ENCODE measurements around the gene KRT31.
"Not testable (repeated sequence)": the region's sequence is repeated elsewhere in the genome, so short reads cannot be mapped to it uniquely, and the experiment has no call there.

KRT31 gene

DNA sequence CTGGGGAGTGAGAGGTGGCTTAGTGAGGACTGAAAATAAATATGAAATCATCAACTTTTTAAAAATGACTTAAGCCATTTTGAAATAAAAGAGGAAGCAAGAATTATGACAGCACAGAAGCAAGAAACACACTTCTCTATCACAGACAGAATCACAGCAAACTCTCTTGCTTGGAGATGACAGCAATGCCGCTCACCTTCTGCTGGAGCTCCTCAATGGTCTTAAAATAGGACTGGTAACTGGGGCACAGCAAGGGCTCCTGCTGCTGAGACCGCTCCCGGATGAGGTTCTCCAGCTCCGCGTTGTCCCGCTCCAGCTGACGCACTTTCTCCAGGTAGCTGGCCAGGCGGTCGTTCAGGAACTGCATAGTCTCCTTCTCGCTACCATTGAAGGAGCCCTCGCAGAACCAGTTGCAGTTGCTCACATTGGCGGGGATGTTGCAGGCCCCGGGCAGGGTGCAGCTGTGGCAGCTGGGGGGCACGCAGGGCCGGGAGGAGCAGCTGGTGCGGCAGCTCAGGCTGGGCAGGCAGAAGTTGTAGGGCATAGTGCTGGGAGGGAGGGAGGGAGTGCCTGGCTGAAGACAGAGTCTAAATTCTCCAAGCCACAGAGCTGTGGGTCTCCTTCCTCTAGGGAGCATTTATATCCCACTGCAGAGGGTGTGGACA, at the start of gene KRT31:
KRT31 (minus strand) TSS at position 613 of the 665 bp plus-strand sequence; CDS start at position 544, 69 bp downstream.
- no peak for DNase-seq

DNA sequence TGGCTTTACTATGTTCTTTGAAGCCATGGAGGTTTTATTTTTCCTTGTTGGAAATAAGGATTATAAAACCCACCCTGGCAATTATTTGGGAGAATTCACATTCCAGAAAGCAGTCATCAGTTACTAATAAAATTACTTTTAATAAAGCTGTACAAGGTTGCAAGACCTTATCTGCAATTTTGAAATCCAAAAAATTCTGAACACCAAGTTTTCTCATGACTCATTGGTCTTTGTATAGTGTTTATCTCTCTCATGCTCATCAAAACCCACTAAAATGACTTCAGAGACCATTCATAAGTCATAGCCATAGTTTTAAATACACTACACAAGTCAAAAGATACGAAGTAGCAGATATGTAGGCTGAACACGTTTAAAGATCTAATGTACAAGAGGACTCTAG, 49.4 kb upstream of the KRT31 start:
- DNase-seq: no peak

DNA sequence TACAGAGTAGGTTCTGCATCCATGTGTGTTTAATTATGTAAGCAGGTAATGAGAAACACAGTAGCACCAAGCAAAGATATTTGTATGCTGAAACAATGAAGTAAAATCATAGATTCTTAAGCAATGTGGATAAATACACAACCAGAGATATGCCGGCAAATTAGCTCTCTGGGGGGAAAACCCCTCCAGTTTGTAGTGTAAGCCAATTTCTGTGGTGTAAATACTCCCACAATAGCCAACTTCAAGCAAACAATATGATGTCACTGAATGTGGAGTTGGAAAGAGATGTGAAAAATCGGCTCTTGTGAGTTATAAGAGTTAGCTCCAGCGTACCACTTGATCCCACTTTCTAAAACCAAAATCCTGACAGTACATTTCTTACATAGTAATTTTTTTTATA, 47.2 kb upstream of the KRT31 start:
- no peak for DNase-seq

DNA sequence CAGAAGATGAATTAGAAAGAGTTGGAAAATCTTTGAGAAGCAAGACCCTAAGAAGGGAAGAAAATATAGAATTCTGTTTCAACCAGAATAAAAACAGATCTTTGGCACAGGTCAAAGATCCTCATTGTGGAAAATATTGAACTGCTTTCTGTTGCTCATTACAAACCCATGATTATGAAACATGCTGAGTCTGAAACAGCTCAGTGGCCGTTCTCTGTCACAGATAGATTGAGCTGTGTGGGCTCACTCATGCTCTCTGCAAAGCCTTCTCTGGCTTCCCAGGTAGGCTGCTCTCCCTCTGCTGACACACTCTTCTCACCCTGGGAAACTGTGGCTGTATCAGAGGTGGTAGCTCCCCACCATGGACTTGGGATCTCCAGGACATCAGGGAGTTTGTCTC, 46.8 kb upstream of the KRT31 start:
- no peak for DNase-seq

DNA sequence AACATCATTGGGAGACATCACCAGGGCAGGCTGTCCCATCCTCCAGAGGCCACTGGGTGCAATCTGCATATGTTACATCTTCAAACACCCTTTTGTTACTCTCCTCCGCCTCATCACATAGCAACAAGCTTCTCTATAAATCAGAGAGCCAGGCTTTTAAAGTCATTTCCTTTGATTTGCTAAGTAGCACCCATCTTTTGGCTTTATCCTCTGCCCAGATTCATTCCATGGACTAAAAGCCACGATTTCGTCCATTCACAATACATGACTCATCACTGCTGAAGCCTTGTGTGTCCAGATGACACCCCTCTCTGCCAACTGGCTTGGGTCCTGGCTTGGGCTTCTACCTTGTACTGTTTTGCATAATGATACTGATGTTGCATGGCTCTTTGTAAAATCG, 45.3 kb upstream of the KRT31 start:
- DNase-seq: no peak

DNA sequence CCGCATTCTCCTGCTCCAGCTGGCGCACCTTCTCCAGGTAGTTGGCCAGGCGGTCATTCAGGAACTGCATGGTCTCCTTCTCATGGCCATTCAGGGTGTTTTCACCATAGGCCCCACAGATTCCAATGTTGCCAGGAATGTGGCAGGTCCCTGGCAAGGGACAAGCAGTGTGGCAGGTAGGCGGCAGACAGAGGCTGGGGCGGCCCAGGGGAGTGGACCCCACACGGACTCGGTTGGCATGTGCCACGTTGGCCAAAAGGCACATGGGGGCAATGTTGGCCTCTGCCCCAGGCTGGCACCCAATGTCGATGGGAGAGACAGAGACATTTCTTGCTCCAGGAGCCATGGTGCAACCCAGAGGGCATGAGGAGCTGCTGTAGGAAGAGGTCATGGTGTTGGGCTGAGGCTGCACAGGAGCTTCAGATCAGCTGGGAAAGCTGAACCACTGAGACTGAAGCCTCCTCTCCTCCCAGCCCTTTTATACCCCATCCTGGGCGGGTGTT, 43.2 kb upstream of the KRT31 start, which contains the start of gene KRT38:
KRT38 (minus strand) TSS at position 453 of the 503 bp plus-strand sequence; CDS start at position 391, 62 bp downstream.
- no peak for DNase-seq

DNA sequence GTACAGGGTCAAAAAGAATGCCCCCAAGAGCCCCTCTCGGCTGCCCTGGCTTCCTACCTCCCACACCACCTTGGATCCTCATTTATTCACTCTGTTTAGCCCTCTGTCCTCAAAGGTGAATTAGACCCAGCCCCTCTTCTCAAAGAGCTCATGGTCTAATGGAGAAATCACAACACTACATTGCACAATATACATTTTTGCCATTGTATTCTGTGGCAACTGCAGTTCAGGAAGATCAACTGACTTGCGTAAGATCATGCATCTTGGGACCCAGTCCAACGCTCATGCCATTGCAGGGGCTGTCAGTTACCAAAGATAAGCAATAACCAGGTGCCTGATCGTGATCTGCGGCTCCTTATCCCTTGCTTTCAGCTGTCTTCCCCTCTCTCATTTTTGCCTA, 42.0 kb upstream of the KRT31 start:
- DNase-seq: no peak

DNA sequence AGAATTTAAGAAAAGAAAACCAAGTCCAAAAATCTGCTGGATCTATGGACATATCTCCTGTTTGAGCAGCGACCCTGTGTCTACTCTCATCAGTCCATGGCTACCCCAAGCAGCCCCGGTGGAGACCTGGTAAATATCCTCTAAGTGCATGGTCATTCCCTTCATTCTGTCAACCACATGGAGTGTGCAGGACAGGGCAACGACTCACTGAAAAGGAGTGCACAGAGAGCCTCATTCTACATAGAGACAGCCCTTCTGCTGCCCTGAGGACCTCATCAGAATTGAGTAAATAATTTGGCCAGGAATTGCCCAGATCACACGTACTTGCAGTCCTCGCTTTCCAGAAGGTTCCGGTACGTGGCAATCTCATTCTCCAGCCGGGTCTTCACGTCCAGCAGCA, 40.4 kb upstream of the KRT31 start:
- DNase-seq: no peak

DNA sequence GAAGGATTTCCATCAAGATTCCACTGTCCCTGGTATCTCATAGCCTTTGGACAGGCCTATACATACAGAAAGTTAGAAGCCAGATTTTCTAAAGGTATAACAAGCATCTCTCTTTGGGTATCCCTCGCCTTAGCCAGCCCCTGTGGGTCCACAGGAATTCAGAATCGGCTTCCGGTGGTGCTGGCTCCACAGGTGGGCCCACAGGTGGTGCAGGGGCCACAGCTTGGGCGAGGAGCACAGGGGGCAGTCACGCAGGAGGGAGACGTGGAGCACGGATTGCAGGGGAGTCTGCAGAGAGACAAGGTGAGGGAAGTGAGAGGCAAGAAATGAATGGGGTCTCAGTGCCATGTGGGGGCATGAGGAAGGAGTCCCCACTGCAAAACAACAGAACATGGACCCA, 39.8 kb upstream of the KRT31 start:
- DNase-seq: no peak

DNA sequence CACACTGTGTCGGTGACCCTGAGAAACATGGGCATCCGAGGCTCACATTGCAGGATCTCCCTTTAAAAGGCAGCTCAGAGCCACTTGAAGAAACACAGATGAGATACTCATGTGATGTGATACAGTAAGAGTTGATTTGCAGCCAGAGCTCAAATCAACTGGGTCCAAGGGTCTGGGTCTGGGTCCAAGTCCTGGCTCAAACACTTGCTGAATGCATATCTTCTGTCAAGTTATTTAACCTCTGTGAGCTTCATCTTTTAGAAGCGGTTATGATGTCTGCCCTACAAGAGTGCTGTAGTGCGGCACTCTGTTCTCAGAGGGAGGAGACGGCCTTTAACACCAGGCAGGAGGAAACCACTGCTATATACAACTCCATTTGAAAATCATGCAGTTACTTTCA, 37.0 kb upstream of the KRT31 start:
- no peak for DNase-seq

DNA sequence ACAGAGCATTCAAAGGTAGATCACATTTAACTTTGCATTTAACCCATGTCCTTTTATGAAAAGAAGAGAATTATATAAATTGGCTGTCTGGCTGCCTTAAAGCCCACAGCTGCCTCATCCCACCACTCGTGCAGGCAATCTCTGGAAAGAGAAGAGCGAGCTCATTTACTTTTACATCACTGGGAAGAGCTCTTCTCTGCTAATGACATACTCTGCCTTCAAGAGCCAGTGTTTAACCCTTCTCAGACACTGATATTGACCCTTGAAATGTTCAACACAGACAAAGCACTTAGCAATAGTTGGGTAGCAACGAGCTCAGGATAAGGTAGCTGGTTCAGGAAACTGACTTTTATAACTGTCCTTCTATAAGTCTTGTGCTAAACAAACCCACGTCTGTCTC, 36.6 kb upstream of the KRT31 start:
- no peak for DNase-seq

DNA sequence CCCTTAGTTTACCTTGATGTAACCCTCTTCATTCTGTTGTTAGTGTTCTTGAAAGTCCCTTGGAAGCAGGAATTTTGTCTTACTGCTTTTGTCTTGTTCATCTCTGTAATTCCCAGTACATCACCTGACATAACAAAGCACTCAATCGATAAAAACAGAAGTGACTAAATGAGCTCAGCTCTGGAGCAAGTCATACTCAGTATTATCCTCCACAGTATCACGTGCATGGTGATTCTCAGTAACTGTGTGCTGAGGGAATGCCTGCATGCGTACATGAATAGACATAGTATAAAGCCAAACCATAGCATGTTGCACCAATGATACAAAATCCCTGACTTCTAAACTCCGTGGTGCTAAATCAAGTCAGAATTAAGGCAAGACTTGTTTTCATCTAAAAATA, 36.2 kb upstream of the KRT31 start:
- DNase-seq: no peak

DNA sequence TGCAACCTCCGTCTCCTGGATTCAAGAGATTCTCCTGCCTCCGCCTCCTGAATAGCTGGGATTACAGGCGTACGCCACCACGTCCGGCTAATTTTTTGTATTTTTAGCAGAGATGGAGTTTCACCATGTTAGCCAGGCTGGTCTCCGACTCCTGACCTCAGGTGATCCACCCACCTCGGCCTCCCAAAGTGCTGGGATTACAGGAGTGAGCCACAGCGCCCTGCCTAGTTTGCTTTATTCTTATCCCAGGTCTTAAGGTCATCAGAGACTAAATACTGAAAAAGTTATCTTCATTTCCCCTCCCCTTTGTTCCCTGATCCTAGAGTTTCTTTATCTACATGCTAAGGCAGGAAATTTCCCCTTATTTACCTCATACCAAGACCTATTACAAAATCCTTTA, 33.0 kb upstream of the KRT31 start:
- DNase-seq: not testable (repeated sequence)

DNA sequence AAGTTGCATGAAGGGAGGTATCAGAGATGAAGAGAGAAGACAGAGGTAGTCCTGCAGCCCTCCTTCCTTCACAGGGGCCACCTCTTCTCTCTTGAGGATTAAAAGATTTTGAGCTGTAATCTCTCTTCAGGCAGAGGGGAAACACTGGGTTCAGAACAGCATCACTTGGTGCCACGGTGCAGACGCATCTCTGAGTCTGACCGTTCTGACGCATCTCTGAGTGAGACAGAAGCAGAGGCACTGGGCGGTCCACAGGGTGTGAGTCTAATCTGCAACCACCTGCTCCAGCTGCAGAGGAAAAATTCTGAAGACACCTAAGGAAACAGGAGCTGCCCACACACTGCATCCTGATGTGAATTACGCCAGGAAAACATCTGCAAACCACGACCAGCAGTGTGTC, 32.3 kb upstream of the KRT31 start:
- no peak for DNase-seq

DNA sequence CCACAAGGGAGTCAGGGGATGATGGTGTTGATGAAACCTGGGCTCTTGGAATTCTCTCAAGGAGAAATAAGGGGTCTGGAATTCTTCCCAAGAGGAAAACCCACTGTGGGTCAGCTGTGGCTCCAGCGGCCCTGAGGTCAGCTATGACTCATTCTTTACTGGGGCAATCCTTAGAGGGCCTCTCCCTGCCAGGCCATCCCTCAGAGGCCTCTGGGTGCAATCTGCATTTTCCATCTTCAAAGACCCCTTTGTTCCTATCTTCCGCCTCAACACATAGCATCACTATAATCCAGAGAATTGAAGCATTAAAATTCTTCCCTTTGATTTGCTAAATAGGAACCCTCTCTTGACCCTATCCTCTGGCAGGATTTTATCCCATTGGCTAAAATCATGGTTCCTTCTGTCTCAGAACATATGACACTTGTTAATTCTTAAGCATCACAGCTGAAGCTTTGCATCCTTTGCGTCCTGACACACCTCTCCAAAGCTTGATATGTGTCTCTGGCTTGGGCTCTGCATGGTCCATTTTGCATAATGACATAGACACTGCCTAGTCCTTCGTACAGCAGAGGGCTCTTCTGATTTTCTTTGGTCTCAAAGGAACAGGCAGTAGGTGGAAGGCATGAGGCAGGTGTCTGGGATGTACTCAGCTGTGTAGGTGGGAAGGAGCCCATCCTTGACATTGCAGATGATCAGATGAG, 31.3 kb upstream of the KRT31 start:
- no peak for DNase-seq

DNA sequence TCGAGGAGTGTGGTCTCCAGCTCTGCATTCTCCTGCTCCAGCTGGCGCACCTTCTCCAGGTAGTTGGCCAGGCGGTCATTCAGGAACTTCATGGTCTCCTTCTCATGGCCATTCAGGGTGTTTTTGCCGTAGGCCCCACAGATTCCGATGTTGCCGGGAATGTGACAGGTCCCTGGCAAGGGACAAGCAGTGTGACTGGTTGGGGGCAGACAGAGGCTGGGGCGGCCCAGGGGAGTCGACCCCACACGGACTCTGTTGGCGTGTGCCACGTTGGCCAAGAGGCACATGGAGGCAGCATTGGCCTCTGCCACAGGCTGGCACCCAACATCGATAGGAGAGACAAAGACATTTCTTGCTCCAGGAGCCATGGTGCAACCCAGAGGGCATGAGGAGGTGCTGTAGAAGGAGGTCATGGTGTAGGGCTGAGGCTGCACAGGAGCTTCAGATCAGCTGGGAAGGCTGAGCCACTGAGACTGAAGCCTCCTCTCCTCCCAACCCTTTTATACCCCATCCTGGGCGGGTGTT, 26.8 kb upstream of the KRT31 start, which contains the start of gene KRT37:
KRT37 (minus strand) TSS at position 475 of the 525 bp plus-strand sequence; CDS start at position 413, 62 bp downstream.
- DNase-seq: no peak

DNA sequence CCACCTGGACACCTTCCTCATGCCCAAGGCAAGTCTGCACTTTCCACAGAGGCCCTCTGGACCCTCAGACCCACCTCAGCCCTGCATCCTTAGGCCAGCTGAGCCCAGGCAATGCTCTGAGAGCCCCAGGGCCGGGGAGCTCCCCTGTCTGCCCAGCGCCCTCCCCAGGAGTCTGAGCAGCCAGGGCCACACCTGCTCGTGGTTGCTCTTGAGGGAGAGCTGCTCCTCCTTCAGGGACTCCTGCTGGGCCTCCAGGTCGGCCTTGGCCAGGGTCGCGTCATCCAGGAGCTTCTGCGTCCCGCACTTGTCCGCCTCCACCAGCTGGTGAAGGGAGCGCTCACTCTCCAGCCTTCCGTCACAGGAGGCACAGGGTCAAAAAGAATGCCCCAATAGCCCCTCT, 25.2 kb upstream of the KRT31 start:
- DNase-seq: not testable (repeated sequence)

DNA sequence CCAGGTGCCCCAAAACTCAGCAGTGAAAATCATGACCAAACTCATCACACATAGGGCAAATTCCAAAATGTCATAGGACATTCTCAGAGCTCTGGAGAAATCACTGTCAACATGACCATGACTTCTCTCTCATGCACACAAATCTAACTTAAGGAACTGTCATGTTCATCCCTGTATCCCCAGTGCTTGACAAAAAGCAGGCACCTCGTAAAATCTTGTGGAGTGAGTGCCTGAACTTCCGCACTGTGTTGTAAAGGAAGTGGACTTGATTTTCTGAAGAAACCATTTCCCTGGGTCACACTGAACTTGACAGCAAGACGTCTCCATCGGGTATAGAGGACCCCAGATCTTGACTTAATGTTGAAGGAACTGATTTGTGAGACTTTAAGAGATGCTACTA, 24.2 kb upstream of the KRT31 start:
- no peak for DNase-seq

DNA sequence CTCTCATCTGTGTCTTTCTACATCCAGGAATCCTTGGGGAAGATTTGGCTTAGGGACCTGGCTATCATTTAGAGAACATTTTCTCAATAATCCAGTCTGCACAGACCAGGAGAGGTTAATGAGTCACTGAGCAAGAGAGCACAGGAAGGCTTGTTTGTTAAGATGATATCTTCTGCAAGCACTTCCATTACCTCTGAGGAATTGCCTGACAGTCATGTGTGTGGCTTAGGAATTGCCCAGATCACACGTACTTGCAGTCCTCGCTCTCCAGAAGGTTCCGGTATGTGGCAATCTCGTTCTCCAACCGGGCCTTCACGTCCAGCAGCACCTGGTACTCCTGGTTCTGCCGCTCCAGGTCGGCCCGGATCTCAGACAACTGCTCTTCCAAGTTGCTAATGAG, 23.7 kb upstream of the KRT31 start:
- DNase-seq: no peak

DNA sequence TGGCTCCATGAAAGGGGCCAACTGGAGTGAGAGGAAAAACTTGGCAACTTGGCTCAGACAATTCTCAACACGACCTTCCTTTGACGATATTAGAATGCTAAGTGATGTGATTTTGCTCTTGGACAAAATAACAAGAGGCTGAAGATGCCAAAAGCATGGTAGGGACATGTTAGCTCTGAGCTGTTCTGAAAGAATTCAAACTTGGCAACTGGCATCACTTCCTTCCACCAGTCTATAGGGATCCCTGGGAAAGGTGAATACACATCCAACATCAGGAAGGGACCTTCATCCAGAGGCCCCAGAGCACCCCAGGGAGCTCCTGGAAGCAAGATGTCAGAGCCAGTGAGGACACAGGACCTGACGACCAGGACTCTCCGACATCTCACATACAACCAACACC, 22.7 kb upstream of the KRT31 start:
- no peak for DNase-seq

DNA sequence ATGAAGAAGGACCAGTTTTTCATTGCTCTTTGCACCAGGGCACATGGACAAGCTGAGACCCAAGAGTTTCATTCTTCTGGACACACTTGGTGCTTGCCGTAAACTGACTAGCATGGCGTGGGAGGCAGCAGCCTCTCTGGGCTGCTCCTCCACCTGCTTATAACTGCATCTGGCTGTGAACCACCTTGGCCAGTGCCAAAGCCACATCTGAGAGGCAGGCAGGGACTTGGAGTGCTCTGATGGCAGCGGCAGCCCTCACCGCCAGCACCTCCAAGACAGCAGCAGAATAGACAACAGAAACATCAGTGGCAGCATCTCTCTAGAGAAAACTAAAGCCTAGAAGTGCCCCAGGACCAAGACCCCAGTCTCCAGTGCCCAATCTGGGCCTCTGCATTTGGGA, 22.3 kb upstream of the KRT31 start:
- no peak for DNase-seq

DNA sequence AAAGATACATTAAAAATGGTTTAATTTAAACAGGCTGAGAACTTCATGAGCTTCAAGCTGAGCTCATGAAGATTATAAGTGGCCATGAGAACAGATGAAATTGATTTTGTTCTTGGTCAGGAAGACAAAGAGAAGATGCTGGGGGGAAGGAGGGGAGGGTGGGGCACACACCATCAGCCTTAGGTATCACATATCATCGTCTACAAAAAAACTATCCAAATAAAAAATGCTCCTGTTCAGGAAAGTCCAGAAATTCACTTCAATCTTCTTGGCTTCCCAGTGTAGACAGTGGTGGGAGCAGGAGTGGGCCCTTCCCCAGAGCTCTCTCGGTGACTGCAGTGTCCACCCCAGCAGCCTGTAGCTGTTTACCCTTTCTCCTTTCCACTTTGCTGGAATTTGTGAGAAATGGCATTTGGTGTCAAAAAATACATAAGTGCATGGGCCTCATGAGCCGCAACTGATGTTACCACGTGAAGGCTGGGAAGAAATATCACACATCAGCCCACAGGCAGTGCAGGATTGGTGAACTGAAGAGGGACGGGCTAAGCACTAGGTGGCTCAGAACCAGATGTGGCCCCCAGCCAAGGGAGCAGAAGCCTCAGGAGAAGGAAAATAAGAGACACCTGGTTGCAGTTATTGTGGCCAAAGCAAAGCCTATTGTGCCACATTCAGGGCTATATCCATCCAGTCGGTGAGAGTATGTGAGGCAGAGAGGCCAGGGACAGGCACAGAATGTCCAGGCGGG, 20.9 kb upstream of the KRT31 start:
- peak; percentile 31 for DNase-seq

DNA sequence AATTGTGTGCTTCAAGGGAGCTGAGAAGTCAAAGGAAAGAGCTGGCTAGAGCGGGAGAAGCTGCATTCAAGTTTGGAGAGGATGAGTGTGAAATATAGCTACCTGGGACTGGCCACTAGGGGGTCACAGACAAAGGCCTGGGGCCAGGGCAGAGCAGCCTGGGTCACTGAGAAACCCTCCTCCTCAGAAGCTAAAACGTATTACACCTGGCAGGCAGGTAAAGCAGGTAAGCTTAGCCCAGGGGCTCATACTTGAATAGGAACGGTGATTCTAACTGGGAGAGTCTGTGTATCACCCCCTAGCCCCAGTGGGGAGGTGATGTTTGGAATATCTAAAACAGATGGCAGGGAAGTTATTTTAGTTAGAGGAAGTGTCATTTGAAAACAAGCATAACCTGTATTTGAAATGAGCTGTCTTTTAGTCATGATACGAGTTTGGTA, 20.2 kb upstream of the KRT31 start:
- peak; percentile 69 for DNase-seq
